Heart left ventricle (tissue), 13 donors: ENCODE measurements around the gene MRPS5.

Experiments
- POLR2A ChIP-seq, 2 donors: fragments of 450-650 bp; IDR thresholded peaks; one replicate each; pipeline ENCODE4 v1.6.1; 2017; ENCODE audit warnings: antibody characterized with exemption in 2 of 2, mild to moderate bottlenecking in 2 of 2, moderate library complexity in 2 of 2
- TF ChIP-seq, protein P1 (sequence below), 12 donors: fragments of 200-600 bp; sonication (generic) in 4 of 12; IDR thresholded peaks; one replicate each; pipeline versions ENCODE4 v1.5.0 to v1.8.0; 2018 to 2022; ENCODE audit warnings: antibody characterized with exemption in 12 of 12, mild to moderate bottlenecking in 5 of 12
- donor health status: ischemic (EF 13 %, LVEDD 7.1; RV severe dilation, severe dysfunction).
- donor health status: DM: no; HTN: yes; CAD: no.
- donor health status: DM: no; HTN: no; CAD: no.
- donor health status: ischemic (EF 25% LVEDD 6.9; RV normal size, moderate dysfunction).
- donor health status: ischemic (EF 25% LVEDD 5.7; RV mildly dilated, moderate dysfunction).
- donor health status: ischemic (EF 35%, LVEDD 5.7; RV mildly dilated, moderate dysfunction).
- donor health status: nonischemic (EF 11% LVEDD 7.7; RV severe dilation, severe dysfunction).
- donor health status: DM: yes; HTN: yes; CAD: no.
- donor health status: PGD.
- donor health status: ischemic (EF 29% LVEDD 5.4; RV normal size, mild dysfunction).
- donor health status: nonischemic (EF 23%, LVEDD 6.1; RV moderate dilation, normal function).

- TF ChIP-seq, protein P1, sequence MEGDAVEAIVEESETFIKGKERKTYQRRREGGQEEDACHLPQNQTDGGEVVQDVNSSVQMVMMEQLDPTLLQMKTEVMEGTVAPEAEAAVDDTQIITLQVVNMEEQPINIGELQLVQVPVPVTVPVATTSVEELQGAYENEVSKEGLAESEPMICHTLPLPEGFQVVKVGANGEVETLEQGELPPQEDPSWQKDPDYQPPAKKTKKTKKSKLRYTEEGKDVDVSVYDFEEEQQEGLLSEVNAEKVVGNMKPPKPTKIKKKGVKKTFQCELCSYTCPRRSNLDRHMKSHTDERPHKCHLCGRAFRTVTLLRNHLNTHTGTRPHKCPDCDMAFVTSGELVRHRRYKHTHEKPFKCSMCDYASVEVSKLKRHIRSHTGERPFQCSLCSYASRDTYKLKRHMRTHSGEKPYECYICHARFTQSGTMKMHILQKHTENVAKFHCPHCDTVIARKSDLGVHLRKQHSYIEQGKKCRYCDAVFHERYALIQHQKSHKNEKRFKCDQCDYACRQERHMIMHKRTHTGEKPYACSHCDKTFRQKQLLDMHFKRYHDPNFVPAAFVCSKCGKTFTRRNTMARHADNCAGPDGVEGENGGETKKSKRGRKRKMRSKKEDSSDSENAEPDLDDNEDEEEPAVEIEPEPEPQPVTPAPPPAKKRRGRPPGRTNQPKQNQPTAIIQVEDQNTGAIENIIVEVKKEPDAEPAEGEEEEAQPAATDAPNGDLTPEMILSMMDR (IDR thresholded peaks at IDR 0.05), result no peak
- no peak for TF ChIP-seq POLR2A (IDR thresholded peaks at IDR 0.05)
These were observed 17.0 kb downstream of the MRPS5 start for GRCh38 chr2:95104606-95105005.
